ENCODE results near the gene THOC1.

Gene THOC1

DNA sequence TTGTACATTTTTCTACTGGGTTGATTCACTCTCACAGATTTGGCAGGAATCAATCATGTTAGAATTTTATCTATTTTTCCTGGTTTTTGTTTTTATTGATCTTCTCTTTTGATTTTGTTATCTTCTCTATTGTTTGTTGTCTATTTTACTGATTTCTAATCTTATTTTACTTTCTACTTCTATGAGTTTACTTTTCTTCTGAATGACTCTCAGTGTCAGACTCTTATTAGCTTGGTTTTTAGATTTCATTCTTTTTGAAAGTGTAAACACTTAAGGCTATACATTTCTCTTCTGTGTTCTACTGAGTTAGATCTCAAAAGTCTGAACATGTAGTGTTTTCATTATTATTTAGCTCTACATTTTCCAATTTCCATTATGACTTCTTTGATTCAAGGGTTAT is 47.1 kb downstream of the THOC1 start:
- DNase-seq (ENCODE audit: insufficient read length, low spot score) (no peak), FAIRE-seq (no peak)

DNA sequence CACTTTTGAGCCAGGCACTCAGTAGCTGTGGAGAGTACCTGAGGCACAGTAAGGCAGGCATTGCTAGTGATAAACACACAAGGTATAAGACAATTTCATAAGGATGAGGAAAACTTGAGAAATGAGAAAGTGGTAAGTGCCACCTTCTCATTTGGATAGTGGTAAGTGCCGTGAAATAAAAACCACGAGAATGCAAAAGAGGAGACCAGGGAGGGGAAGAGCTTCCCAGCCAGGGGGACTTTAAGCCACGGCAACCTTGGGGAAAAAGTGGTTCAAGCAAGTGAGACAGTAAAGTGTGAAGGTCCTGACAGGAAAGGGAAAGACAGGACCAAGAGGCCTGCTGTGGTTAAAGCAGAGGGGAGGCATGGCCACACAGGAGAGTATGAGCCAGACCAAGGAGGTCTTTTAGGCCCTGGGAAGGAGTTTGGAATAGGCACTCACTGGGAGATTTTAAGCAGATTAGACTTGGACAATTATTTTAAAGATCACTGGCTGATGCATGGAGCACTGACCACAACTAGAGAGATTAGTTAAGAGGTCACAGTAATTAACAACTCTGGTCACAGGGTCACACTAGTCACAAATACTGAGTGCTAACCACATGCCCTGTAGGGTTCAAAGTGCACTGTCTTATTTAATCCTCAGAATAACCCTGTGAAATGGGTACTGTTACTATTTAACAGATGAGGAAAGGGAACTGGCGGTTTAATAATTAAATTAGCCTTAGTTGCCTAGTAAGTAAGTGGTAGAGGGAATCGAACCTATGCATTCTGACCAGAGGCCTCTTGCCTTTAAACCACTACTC is 50.1 kb downstream of the THOC1 start:
- FAIRE-seq, result no peak
- DNase-seq (ENCODE audit: insufficient read length, low spot score), result no peak

DNA sequence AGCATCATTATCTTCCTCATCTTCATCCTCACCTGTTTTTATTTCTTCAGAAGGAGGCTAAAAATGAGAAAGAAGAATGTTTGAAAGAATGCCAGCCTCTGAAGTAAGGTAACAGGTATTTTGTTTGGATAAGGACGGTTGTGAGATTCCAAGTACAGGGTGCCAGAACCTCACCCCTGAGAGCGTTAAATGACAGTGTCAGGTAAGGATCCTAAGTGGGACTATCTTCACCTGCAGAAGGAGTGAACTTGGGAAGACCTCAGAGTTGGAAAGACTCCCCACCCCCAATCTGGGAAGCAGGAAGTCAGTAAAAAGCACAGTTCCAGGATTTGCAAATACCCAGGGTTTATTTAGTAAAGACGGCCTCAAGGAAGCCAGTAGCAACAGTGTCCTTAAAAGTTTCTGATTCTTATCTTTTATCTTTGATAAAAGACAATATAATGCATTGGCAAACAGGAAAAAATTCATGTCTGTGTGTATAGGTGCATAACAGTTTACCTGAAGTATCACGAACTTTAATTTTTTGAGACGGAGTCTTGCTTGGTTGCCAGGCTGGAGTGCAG is 52.3 kb downstream of the THOC1 start:
- FAIRE-seq (no peak), DNase-seq (ENCODE audit: insufficient read length, low spot score) (no peak)

DNA sequence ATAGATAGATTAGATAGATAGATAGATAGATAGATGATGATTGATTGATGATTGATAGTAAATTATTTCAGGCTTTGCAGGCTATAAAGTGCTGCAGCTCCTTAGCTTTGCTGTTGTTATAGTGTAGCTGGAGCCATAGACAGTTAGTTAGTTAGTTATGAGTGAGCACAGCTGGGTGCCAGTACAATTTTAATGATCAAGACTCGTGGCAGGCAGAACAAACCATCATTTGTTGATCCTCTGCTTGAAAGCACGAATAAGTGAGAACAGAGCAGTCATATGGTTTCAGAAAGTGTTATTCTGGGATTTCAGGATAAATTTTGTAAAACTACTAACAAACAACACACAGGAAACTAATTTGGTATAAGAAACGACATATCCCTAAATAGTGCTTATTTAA is 53.9 kb downstream of the THOC1 start:
- DNase-seq (ENCODE audit: insufficient read length, low spot score) (no peak), FAIRE-seq (no peak)

DNA sequence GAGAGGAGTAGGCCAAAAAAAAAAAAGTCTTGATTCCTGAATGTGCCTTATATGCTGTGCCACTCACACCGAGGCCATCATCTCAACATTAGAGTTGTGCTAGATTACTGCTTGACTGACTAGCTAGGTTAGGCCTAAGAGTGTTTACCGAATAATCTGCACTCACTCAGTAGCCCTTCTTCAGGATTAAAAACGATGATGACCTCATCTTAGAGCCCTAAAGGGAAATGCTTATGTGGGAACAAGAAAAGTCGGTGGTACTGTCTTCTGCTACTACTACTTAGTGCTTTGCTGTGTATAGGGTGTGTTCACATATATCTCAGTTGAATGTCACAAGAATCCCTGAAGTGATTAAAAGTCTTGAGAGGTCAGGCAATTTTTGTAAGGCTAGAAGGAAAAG is 54.3 kb downstream of the THOC1 start:
- FAIRE-seq (no peak), DNase-seq (ENCODE audit: insufficient read length, low spot score) (no peak)

DNA sequence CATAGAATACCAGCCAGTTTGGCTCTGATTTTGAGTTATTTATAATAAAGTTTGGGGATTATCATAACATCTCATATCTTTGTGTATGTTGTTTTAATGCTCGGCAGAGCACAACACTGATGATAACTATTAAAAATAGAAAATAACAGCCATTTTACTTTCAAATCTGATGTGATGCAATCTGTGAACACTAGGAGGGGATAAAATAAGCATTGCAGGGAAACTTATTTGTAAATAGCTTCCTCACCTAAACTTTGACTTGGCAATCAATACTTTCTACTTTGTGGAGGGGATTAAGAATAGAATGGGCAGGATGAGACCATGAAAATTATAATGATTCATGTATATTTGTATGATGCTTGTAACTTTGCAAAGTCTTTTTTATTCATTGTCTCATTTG is 55.1 kb downstream of the THOC1 start:
- FAIRE-seq (no peak), DNase-seq (ENCODE audit: insufficient read length, low spot score) (no peak)

DNA sequence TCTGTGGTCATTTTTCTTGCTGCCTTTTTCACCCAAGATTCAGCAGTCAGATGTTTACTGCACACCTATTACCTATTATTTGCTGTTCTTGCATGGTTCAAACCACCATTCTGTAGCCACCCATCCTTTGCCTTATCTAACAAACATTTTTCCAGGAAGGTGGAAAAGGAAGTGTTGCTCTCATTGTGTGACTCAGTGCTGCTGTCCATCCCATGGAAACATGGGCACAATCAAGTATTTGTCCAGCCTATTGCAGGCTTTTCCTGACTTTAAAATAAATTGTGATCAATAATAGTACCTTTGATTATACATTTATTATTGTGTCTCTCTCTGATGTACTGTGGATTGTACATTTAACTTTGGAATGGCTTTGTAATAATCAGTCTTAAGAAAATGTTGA is 56.3 kb downstream of the THOC1 start:
- FAIRE-seq, result no peak
- DNase-seq (ENCODE audit: insufficient read length, low spot score), result no peak

DNA sequence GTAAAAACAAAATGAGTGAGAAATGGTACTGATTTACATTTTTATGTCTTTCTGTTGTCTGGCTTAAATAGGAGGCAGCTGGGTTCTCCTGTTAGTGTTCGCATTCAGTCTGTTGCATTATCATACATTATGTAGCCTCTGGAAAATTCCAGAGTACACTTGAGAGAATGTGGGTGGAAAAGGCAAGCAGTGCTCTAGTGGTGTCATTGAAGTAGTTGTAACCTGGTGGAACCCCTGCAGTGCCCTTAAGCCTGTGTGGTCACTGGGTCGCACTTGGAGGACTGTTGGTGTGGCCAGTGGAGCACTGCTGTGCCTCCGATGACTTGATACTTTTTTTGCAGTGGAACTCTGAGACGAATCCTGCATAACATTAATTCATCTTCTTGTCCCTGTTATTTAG is 57.1 kb downstream of the THOC1 start:
- FAIRE-seq (no peak), DNase-seq (ENCODE audit: insufficient read length, low spot score) (no peak)

DNA sequence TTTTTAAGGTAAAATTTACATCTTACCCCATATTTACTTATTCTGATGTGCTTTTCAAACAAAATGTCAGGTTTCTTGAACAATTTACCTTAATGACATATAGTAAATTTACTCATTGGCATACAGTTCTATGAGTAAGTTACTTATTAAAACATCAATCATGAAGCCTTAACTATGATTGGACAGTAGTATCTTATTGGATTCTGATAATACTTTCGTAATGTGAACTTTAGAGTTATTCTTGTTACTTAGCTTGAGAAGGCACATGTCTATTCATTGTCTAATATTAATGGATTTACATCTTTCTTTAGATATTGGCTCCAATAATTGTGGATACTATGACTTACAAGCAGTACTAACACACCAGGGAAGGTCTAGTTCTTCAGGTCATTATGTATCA is 57.8 kb downstream of the THOC1 start:
- FAIRE-seq (no peak), DNase-seq (ENCODE audit: insufficient read length, low spot score) (no peak)

DNA sequence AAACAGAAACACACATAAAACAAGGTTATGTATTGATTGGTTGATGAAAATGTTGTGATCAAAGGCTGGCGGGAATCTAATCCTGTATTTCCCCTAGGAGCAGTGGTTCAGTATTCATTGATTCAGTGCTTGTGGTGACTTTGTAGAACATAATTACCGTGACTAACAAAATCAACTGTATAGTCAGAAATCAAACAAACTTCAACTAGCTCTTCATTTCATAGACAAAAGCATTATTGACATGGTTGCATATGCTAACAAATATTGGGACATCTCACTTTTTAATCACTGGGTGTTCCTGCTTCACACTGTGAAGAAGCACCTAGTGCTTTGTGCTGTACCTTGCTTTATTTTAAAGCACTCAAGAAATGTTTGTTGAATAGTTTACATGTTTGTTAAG is 68.1 kb downstream of the THOC1 start:
- DNase-seq (ENCODE audit: insufficient read length, low spot score) (no peak), FAIRE-seq (no peak)

DNA sequence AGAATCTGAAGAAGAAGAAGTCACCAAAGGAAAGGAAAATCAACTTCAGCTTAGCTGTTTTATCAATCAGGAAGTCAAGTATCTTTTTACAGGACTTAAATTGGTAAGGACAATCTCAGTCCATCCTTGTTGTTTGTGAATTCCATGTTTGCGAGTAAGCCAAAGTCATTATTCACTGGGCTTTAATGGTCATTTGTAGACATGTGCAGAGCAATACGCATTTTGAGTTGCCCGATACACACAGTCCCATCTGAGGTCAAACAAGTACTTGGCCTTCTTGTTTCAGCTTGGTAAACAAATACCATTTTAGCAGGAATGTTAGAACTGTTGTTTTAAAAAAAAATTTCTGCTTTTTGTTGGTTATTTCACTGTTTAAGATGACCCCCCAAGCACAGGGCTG is 68.6 kb downstream of the THOC1 start:
- DNase-seq (ENCODE audit: insufficient read length, low spot score) (no peak), FAIRE-seq (no peak)

DNA sequence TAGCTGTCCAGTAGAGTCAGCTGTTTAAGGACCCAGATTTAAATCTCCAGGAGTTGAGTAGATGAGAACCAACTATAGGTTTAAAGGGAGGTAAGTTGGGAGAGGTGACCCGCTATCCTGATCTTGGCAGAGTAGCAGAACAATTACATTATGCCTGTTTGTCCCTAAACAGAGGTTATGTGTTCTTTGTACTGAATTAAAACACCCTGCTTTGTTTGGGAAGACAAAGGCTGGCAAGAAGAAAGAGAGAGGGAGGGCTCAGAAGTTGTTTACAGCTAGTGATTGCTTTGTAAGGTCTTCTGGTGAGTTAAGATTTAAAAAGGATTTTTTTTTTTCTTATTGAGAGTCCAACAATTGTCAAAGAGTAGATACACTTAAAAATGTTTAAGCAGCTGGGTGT is 72.2 kb downstream of the THOC1 start:
- DNase-seq (ENCODE audit: insufficient read length, low spot score) (no peak), FAIRE-seq (no peak)

DNA sequence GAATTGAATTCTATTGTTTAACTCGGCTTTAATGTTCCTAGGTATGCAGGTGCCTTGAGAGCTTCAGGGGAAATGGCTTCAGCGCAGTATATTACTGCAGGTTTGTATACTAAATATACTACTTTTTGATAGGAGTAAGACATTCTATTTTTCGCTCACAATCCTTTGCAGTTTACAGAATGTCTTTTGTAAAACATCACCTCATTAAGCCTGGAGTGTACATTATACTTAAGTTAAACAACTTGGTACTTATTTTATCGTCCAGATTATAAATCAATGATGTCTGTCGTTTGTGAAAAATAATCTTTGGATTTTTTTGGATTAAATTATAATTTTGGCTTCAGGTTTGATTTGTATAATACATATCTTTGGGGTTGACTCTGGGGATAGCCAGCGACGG is 75.0 kb downstream of the THOC1 start:
- DNase-seq (ENCODE audit: insufficient read length, low spot score), result no peak
- no peak for FAIRE-seq

DNA sequence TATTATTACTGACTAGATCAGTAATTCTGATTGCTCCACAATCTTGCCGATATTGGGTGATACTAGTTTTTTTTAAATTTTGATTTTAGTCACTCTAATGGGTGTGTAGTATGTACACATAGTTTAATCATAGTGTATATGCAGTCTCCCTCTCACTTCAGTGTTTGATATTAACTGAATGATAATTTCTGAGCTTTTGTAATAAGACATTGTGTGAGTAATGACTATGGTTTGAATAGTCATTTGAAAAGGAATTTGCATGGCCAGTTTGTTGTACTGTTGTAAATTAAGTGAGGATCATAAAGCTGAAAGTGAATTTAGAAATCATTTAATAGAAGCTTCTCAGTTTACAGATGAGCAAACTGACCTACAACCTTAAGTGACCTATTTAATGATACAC is 76.1 kb downstream of the THOC1 start:
- FAIRE-seq (no peak), DNase-seq (ENCODE audit: insufficient read length, low spot score) (no peak)

DNA sequence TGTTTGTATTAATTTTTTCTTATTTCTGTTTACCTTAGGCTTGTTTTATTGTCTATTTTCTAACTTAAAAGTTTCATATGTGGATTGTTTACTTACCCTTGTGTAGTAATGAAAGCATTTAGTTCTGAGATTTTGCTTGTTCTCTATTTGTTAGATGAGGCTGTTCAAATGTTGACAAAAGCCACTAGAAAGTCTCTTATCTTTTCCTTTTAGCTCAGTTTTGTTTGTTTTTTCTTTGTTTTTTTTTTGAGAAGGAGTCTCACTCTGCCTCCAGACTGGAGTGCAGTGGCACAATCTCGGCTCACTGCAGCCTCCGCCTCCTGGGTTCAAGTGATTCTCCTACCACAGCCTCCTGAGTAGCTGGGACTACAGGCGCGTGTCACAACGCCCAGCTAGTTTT is 78.6 kb downstream of the THOC1 start:
- FAIRE-seq, result no peak
- no peak for DNase-seq (ENCODE audit: insufficient read length, low spot score)

DNA sequence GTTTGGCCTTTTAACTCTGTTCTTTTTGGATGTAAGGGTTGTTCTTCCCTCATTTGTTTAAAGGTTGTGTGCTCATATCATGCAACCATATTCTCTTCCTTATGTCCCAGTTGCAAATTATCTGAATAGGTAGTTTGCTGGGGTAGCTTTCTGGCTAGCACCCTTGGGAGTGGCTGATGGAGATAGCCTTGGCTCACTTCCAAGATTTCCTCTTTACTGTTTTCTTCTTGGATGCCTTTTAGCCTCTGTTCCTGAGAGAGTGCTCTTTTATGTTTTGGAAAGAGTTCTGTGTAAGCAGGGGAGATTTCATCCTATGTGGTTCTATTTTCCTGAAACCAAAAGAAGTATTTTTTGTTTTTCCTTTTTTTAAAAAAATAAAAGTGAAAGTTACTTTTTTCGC is 84.1 kb downstream of the THOC1 start:
- DNase-seq (ENCODE audit: insufficient read length, low spot score) (no peak), FAIRE-seq (no peak)

DNA sequence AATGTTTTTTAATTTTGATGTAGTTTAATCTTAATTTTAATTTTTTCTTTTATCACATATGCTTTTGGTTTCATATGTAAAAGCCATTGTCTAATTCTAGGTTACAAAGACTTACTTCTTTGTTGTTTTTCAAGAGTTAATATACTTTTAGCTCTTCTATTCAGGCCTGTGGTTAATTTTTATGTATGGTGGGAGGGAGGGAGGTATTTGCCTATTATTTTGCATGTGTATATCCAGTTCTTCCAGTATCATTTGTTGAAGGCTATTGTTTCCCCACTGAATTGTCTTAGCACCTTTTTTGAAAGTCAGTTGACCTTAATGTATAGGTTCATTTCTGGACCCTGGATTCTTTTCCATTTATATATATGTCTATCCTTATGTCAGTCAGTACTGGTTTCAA is 86.1 kb downstream of the THOC1 start:
- DNase-seq (ENCODE audit: insufficient read length, low spot score) (no peak), FAIRE-seq (no peak)

DNA sequence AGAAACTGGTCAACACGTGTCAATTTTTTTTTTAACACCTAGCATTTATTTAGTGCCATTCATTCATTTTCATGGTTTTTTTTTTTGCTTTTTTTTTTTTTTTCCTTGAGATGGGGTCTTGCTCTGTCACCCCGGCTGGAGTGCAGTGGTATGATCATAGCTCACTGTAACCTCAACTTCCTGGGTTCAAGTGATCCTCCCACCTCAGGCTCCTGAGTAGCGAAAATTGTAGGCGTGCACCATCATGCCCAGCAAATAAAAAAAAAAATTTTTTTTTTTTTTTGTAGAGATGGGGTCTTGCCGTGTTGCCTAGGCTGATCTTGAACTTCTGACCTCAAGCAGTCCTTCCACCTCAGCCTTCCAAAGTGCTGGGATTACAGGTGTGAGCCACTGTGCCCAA is 88.3 kb downstream of the THOC1 start:
- DNase-seq (ENCODE audit: insufficient read length, low spot score) (no peak), FAIRE-seq (no peak)

DNA sequence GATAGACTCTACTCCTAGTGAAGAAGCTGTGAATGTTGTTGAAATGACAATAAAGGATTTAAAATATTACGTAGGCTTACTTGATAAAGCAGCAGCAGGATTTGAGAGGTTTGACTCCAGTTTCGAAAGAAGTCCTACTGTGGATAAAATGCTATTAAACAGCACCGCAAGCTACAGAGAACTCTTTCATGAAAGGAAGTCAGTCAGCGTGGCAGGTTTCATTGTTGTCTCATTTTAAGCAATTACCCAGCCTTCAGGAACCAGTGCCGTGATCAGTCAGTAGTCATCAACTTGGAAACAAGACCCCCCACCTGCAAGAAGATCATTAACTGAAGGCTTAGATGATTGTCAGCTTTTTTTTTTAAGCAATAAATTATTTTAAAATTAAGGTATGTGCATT is 95.5 kb downstream of the THOC1 start:
- no peak for DNase-seq (ENCODE audit: insufficient read length, low spot score)
- no peak for FAIRE-seq
